Neutrophil (primary cell): ENCODE results near the gene ADGRG7.

Experiments used
- H3K27ac ChIP-seq: fragments of 200-600 bp; sonication (generic); 2 replicates; pipeline ENCODE4 v1.5.1; 2016; ENCODE audit warnings: mild to moderate bottlenecking, moderate library complexity
- H3K27me3 ChIP-seq: fragments of 200-600 bp; sonication (generic); 2 replicates; pipeline ENCODE4 v1.6.0; 2016; ENCODE audit warnings: mild to moderate bottlenecking
- H3K36me3 ChIP-seq: fragments of 200-600 bp; sonication (generic); 2 replicates; pipeline ENCODE4 v1.5.1; 2017
- H3K4me1 ChIP-seq, 2 experiments: fragments of 200-600 bp in 1 of 2; sonication (generic) in 1 of 2; 1 replicate in 1 of 2; 2 replicates in 1 of 2; pipeline versions ENCODE4 v1.5.1 to v1.6.1; 2013 to 2016; ENCODE audit warnings: low read depth in 1 of 2, low read length in 1 of 2, mild to moderate bottlenecking in 1 of 2, moderate library complexity in 1 of 2; ENCODE audit not compliant: control insufficient read depth in 1 of 2, insufficient read depth in 1 of 2
- H3K4me3 ChIP-seq, 2 experiments: fragments of 200-600 bp in 1 of 2; sonication (generic) in 1 of 2; 1 replicate in 1 of 2; 2 replicates in 1 of 2; pipeline ENCODE4 v1.5.1; 2013 to 2016; ENCODE audit warnings: low read depth in 1 of 2, low read length in 1 of 2, mild to moderate bottlenecking in 1 of 2, moderate library complexity in 1 of 2
- H3K9me3 ChIP-seq: fragments of 200-600 bp; sonication (generic); 2 replicates; pipeline ENCODE4 v1.5.1; 2016
- TF ChIP-seq, protein P1 (sequence below): fragments of 200-600 bp; sonication (generic); IDR thresholded peaks from 2 replicates; pipeline ENCODE4 v1.5.1; 2016; ENCODE audit warnings: antibody characterized with exemption

Gene ADGRG7

GRCh38 chr3:100609305-100609704 lies at the start of gene ADGRG7:
Gene ADGRG7 (plus strand): TSS chr3:100609601. CDS start chr3:100609857, 256 bp downstream.
- Histone ChIP-seq H3K4me3 (no peak within 1 kb of the TSS), H3K36me3 (no peaks in the 10 kb centered on the region), H3K9me3 (no peaks in the 10 kb centered on the region), H3K4me1 (no peaks in the 10 kb centered on the region), H3K27me3 (no peaks in the 10 kb centered on the region), H3K27ac (no peak within 1 kb of the TSS)
- TF ChIP-seq, protein P1, sequence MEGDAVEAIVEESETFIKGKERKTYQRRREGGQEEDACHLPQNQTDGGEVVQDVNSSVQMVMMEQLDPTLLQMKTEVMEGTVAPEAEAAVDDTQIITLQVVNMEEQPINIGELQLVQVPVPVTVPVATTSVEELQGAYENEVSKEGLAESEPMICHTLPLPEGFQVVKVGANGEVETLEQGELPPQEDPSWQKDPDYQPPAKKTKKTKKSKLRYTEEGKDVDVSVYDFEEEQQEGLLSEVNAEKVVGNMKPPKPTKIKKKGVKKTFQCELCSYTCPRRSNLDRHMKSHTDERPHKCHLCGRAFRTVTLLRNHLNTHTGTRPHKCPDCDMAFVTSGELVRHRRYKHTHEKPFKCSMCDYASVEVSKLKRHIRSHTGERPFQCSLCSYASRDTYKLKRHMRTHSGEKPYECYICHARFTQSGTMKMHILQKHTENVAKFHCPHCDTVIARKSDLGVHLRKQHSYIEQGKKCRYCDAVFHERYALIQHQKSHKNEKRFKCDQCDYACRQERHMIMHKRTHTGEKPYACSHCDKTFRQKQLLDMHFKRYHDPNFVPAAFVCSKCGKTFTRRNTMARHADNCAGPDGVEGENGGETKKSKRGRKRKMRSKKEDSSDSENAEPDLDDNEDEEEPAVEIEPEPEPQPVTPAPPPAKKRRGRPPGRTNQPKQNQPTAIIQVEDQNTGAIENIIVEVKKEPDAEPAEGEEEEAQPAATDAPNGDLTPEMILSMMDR: no peak

GRCh38 chr3:100560426-100560825 lies 49.0 kb upstream of the ADGRG7 start:
- no peaks in the 10 kb centered on the region for H3K36me3 ChIP-seq
- no peak overlapping the region for H3K27ac ChIP-seq
- H3K4me3 ChIP-seq: no peak overlapping the region
- no peaks in the 10 kb centered on the region for H3K9me3 ChIP-seq
- TF ChIP-seq, protein P1: no peak
- no peaks in the 10 kb centered on the region for H3K27me3 ChIP-seq
- H3K4me1 ChIP-seq: peaks cover 40 to 44% of the 10 kb centered on the region in 2 experiments

DNA sequence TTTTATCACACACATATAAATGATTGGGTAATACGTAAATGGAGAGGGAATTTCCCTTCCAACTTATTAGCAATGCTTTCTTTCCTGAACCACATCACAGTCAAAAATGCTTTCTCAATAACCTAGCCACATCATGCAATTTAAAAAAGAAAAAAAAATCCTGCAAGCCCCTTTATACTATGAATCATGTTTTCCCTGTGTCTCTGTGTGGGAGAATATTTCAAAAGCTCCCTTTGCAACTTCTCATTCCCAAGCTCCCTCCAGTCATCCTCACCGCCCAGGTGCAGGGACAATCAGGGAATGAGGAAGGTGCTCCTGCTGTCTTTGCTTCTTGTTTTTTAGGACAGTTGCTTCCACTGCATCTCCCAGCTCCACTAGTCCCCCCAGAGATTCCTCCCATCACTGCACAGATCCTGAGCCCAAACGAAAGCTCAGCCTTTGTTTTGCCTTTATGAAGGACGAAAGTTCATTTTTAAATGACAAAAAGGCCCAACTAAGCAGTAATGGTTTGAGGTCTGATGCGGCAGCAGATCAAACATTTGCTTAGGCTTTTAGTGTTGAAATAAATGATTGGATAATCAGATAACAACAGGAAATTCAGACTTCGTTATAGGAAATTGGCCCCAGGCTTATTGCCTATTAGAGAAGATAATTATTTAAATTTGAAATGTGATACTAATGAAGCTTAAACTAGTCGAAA lies 47.8 kb upstream of the ADGRG7 start:
- H3K4me1 ChIP-seq: peaks cover 37 to 40% of the 10 kb centered on the region in 2 experiments
- H3K27ac ChIP-seq: no peak overlapping the region
- no peaks in the 10 kb centered on the region for H3K36me3 ChIP-seq
- TF ChIP-seq, protein P1: no peak
- H3K9me3 ChIP-seq: no peaks in the 10 kb centered on the region
- H3K27me3 ChIP-seq: no peaks in the 10 kb centered on the region
- no peak overlapping the region for H3K4me3 ChIP-seq

DNA sequence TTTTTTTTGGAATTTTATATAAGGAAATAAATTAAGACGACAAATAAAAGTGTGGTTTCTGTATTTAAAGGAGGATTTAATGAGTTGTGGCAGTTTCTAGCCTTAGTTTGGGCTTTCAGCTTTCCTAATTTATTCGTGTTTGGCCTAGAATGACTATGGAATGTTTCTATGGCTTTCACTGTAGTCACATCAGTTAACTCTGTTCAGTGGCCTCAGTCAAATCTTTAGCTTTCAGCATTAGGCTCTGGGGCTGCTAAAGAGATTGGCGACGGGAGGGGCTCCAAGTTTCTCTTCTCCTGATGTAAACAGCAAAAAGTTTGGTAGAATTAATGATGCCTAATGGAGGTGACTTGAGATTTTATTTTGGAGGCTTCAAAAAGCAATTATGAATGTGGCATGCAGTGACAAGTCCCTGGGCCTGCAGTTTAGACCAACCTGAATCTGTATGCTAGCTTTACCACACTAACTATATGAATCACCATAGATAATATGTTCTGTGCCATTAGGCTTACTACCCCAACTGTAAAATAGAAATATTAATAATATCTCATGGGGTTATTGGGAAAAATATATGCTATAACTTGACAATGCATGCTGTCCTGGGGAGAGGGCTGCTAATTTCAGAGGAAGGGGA lies 47.1 kb upstream of the ADGRG7 start:
- TF ChIP-seq, protein P1: no peak
- H3K4me1 ChIP-seq: peaks cover 34 to 35% of the 10 kb centered on the region in 2 experiments
- no peaks in the 10 kb centered on the region for H3K27me3 ChIP-seq
- H3K27ac ChIP-seq: no peak overlapping the region
- no peak overlapping the region for H3K4me3 ChIP-seq
- H3K9me3 ChIP-seq: no peaks in the 10 kb centered on the region
- no peaks in the 10 kb centered on the region for H3K36me3 ChIP-seq

GRCh38 chr3:100563228-100563627 lies 46.2 kb upstream of the ADGRG7 start:
- Histone ChIP-seq H3K27ac (no peak overlapping the region), H3K27me3 (no peaks in the 10 kb centered on the region), H3K36me3 (no peaks in the 10 kb centered on the region), H3K4me3 (no peak overlapping the region), H3K4me1 (peaks cover 34 to 35% of the 10 kb centered on the region in 2 experiments), H3K9me3 (no peaks in the 10 kb centered on the region)
- TF ChIP-seq, protein P1: no peak
